Subcutaneous abdominal adipose tissue (tissue), 5 donors: Measurements from ENCODE around the gene UBASH3B.

Experiments
- H3K27ac ChIP-seq: one replicate; pipeline ENCODE4 v1.7.0; 2013; ENCODE audit warnings: low read depth, mild to moderate bottlenecking, inconsistent platforms, low read length, moderate library complexity
- H3K27me3 ChIP-seq, 5 donors: one replicate each; pipeline ENCODE4 v1.7.0; 2013; ENCODE audit warnings: low read length in 5 of 5, inconsistent platforms in 1 of 5; ENCODE audit not compliant: control insufficient read depth in 5 of 5, insufficient read depth in 4 of 5
- H3K36me3 ChIP-seq, 5 donors: one replicate each; pipeline ENCODE4 v1.7.0; 2013; ENCODE audit warnings: low read length in 5 of 5; ENCODE audit not compliant: control insufficient read depth in 5 of 5, insufficient read depth in 5 of 5
- H3K4me1 ChIP-seq, 5 donors: one replicate each; pipeline ENCODE4 v1.7.0; 2013; ENCODE audit warnings: low read length in 5 of 5, mild to moderate bottlenecking in 3 of 5, moderate library complexity in 1 of 5; ENCODE audit not compliant: control insufficient read depth in 5 of 5, insufficient read depth in 5 of 5
- H3K4me3 ChIP-seq, 5 donors: one replicate each; pipeline ENCODE4 v1.7.0; 2013; ENCODE audit warnings: low read length in 5 of 5, low read depth in 1 of 5
- H3K9ac ChIP-seq, 5 donors: one replicate each; pipeline ENCODE4 v1.7.0; 2013; ENCODE audit warnings: low read length in 5 of 5, mild to moderate bottlenecking in 4 of 5, moderate library complexity in 3 of 5
- H3K9me3 ChIP-seq, 5 donors: one replicate each; pipeline ENCODE4 v1.7.0; 2013; ENCODE audit warnings: low read length in 5 of 5; ENCODE audit not compliant: control insufficient read depth in 5 of 5
- donor health status: healthy.
- donor health status: healthy.
- donor health status: healthy.
- donor health status: healthy.
- donor health status: healthy.

The UBASH3B gene

GRCh38 chr11:122703541-122704272 is 48.2 kb downstream of the UBASH3B start:
- Histone ChIP-seq H3K4me1 (peaks cover 0 to 10% (median 0%) of the 10 kb centered on the region in 5 donors), H3K4me3 (no peak overlapping the region), H3K9ac (no peak overlapping the region), H3K9me3 (no peaks in the 10 kb centered on the region), H3K36me3 (no peaks in the 10 kb centered on the region), H3K27ac (no peak overlapping the region), H3K27me3 (no peaks in the 10 kb centered on the region)

GRCh38 chr11:122705396-122705795 is 49.9 kb downstream of the UBASH3B start:
- Histone ChIP-seq H3K4me3 (no peak overlapping the region), H3K36me3 (no peaks in the 10 kb centered on the region), H3K27ac (no peak overlapping the region), H3K4me1 (peaks cover 0 to 10% (median 0%) of the 10 kb centered on the region in 5 donors), H3K9me3 (no peaks in the 10 kb centered on the region), H3K9ac (no peak overlapping the region), H3K27me3 (no peaks in the 10 kb centered on the region)

- Histone ChIP-seq H3K27ac (no peak overlapping the region), H3K4me1 (peaks cover 0 to 10% (median 0%) of the 10 kb centered on the region in 5 donors), H3K4me3 (no peak overlapping the region), H3K9me3 (no peaks in the 10 kb centered on the region), H3K9ac (no peak overlapping the region), H3K27me3 (no peaks in the 10 kb centered on the region), H3K36me3 (no peaks in the 10 kb centered on the region)
These were observed 51.0 kb downstream of the UBASH3B start for GRCh38 chr11:122706291-122707088.

GRCh38 chr11:122707111-122707510 is 51.6 kb downstream of the UBASH3B start:
- Histone ChIP-seq H3K27me3 (no peaks in the 10 kb centered on the region), H3K9ac (no peak overlapping the region), H3K9me3 (no peaks in the 10 kb centered on the region), H3K27ac (no peak overlapping the region), H3K4me1 (peaks cover 0 to 10% (median 0%) of the 10 kb centered on the region in 5 donors), H3K4me3 (no peak overlapping the region), H3K36me3 (no peaks in the 10 kb centered on the region)

GRCh38 chr11:122707901-122708300 is 52.4 kb downstream of the UBASH3B start:
- H3K27ac ChIP-seq = no peak overlapping the region
- H3K27me3 ChIP-seq = no peaks in the 10 kb centered on the region
- peaks cover 0 to 10% (median 0%) of the 10 kb centered on the region in 5 donors for H3K4me1 ChIP-seq
- no peaks in the 10 kb centered on the region for H3K9me3 ChIP-seq
- no peaks in the 10 kb centered on the region for H3K36me3 ChIP-seq
- H3K9ac ChIP-seq = no peak overlapping the region
- H3K4me3 ChIP-seq = no peak overlapping the region

GRCh38 chr11:122709039-122709760 is 53.7 kb downstream of the UBASH3B start:
- Histone ChIP-seq H3K4me3 (no peak overlapping the region), H3K27ac (no peak overlapping the region), H3K36me3 (no peaks in the 10 kb centered on the region), H3K9me3 (no peaks in the 10 kb centered on the region), H3K4me1 (peaks cover 0 to 10% (median 0%) of the 10 kb centered on the region in 5 donors), H3K9ac (no peak overlapping the region), H3K27me3 (no peaks in the 10 kb centered on the region)

GRCh38 chr11:122711362-122711761 is 55.8 kb downstream of the UBASH3B start:
- no peaks in the 10 kb centered on the region for H3K36me3 ChIP-seq
- no peak overlapping the region for H3K27ac ChIP-seq
- H3K9ac ChIP-seq = no peak overlapping the region
- H3K4me1 ChIP-seq = peaks cover 0 to 9% (median 0%) of the 10 kb centered on the region in 5 donors
- no peaks in the 10 kb centered on the region for H3K27me3 ChIP-seq
- no peaks in the 10 kb centered on the region for H3K9me3 ChIP-seq
- no peak overlapping the region for H3K4me3 ChIP-seq

GRCh38 chr11:122711831-122712381 is 56.4 kb downstream of the UBASH3B start:
- Histone ChIP-seq H3K4me3 (no peak overlapping the region), H3K27me3 (peaks cover 0 to under 1% (median 0%) of the 10 kb centered on the region in 5 donors), H3K9me3 (no peaks in the 10 kb centered on the region), H3K4me1 (peaks cover 0 to 4% (median under 1%) of the 10 kb centered on the region in 5 donors), H3K27ac (no peak overlapping the region), H3K36me3 (no peaks in the 10 kb centered on the region), H3K9ac (no peak overlapping the region)

GRCh38 chr11:122714004-122714403 is 58.5 kb downstream of the UBASH3B start:
- Histone ChIP-seq H3K4me1 (peaks cover 0 to 7% (median 0%) of the 10 kb centered on the region in 5 donors), H3K36me3 (no peaks in the 10 kb centered on the region), H3K9me3 (no peaks in the 10 kb centered on the region), H3K4me3 (no peak overlapping the region), H3K27ac (no peak overlapping the region), H3K27me3 (peaks cover 0 to 5% (median 0%) of the 10 kb centered on the region in 5 donors), H3K9ac (no peak overlapping the region)
